Measurements from ENCODE around the gene ORAI2.

DNA sequence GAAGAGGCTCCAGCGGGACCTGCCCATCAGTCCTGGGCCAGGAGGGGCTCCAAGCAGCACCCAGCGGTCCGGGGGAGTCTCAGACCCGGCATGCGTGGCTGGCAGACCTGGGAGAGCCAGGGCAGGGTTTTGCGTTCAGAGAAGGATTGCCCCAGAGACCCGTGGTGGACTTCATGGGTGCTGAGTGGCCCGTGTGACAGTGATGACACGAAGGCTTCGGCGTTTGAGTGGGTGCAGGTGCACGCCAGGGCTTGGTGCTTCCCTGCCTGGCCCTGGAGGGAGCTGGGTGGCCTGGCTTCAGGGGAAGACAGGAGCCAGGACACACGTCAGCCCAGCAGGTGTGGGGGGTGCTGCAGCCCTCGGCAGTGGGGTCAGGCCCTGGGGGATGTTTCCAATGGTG, 13.9 kb downstream of the ORAI2 start:
- TF ChIP-seq, protein P1, sequence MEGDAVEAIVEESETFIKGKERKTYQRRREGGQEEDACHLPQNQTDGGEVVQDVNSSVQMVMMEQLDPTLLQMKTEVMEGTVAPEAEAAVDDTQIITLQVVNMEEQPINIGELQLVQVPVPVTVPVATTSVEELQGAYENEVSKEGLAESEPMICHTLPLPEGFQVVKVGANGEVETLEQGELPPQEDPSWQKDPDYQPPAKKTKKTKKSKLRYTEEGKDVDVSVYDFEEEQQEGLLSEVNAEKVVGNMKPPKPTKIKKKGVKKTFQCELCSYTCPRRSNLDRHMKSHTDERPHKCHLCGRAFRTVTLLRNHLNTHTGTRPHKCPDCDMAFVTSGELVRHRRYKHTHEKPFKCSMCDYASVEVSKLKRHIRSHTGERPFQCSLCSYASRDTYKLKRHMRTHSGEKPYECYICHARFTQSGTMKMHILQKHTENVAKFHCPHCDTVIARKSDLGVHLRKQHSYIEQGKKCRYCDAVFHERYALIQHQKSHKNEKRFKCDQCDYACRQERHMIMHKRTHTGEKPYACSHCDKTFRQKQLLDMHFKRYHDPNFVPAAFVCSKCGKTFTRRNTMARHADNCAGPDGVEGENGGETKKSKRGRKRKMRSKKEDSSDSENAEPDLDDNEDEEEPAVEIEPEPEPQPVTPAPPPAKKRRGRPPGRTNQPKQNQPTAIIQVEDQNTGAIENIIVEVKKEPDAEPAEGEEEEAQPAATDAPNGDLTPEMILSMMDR (IDR thresholded peaks at IDR 0.05), result no peak
- TF ChIP-seq POLR2AphosphoS5 (IDR thresholded peaks at IDR 0.05) (no peak), EP300 (IDR thresholded peaks at IDR 0.05) (no peak)
